ENCODE results near the gene RYR2.
"Not testable (repeated sequence)": the region's sequence is repeated elsewhere in the genome, so short reads cannot be mapped to it uniquely, and the experiment has no call there.

Gene RYR2

GRCh38 chr1:237341391-237341790 lies 299.4 kb downstream of the RYR2 start:
- DNase-seq (ENCODE audit: low read depth in 2 of 2), result no peak

DNA sequence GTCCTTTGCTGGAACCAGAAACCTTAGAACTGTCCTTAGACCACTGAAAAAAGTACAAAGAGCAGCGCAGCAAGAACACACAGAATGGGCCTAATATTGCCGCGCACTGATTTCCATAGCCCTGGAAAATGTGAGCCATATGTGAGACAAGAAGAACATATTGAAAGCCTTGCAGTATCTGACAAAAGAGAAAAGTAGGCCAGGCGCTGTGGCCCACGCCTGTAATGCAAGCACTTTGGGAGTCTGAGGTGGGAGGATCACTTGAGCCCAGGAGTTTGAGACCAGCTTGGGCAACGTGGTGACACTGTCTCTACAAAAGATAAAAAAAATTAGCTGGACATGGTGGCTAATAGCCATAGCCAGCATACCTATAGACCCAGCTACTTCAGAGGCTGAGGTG lies 300.7 kb downstream of the RYR2 start:
- DNase-seq (ENCODE audit: low read depth in 2 of 2), result no peak

- no peak for DNase-seq (ENCODE audit: low read depth in 2 of 2)
Observed at GRCh38 chr1:237352747-237353146, 310.8 kb downstream of the RYR2 start.

- no peak for DNase-seq (ENCODE audit: low read depth in 2 of 2)
Observed at GRCh38 chr1:237353918-237354317, 311.9 kb downstream of the RYR2 start.

- no peak for DNase-seq (ENCODE audit: low read depth in 2 of 2)
Observed at GRCh38 chr1:237355022-237355421, 313.0 kb downstream of the RYR2 start.

DNA sequence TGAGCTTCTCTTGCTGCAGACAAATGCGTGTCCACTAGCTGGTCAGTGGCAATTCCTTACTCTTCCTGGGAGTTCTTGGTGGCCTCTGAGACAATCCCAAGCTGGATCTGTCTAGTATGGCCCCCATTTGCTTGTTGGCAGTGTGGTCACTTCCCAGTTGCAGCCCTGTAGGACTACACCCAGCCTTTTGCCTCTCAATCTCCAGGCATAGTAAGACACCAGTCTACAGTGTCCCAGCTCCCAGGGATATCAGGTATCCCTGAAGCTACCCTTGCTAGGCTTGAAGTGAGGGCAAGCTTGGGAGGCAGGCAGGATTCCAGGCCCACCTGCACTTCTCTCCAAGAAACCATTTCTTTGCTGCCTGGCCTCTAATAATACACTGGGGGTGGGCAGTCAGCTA lies 316.6 kb downstream of the RYR2 start:
- DNase-seq (ENCODE audit: low read depth in 2 of 2), result no peak

GRCh38 chr1:237367758-237368157 lies 325.8 kb downstream of the RYR2 start:
- no peak for DNase-seq (ENCODE audit: low read depth in 2 of 2)

DNA sequence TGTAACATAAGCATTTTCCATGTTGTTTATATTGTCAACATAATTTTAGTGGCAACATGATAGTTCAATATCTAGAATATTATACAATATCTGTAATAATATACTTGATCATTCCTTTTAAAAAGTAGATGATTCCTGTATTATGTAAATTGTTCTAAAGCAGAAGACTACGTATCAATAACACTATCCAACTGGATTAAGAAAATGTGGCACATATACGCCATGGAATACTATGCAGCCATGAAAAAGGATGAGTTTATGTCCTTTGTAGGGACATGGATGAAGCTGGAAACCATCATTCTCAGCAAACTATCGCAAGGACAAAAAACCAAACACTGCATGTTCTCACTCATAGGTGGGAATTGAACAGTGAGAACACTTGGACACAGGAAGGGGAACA lies 329.5 kb downstream of the RYR2 start:
- DNase-seq (ENCODE audit: low read depth in 2 of 2), result not testable (repeated sequence)

DNA sequence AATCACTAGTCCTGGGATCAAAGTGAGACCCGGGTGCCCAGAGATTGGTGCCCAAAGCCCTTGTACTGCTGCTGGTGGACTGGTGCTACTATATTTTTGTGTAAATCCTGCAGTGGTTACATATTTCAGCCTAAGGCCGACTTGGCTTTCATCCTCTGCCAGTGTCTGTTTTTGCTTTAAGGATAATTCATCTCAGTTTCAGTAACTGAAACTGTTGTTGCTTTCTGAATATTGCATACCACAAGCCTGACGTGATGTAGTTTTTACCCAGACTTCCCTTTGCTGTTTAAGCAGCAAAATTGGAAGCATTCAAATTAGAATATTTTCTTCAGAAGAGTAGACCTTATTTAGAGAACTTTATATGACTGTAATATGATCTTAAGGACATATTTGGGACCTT lies 341.8 kb downstream of the RYR2 start:
- no peak for DNase-seq (ENCODE audit: low read depth in 2 of 2)

GRCh38 chr1:237384213-237384612 lies 342.2 kb downstream of the RYR2 start:
- no peak for DNase-seq (ENCODE audit: low read depth in 2 of 2)

- no peak for DNase-seq (ENCODE audit: low read depth in 2 of 2)
Observed at GRCh38 chr1:237386362-237387143, 344.6 kb downstream of the RYR2 start.

- no peak for DNase-seq (ENCODE audit: low read depth in 2 of 2)
Observed at GRCh38 chr1:237387144-237387505, 345.1 kb downstream of the RYR2 start.

DNA sequence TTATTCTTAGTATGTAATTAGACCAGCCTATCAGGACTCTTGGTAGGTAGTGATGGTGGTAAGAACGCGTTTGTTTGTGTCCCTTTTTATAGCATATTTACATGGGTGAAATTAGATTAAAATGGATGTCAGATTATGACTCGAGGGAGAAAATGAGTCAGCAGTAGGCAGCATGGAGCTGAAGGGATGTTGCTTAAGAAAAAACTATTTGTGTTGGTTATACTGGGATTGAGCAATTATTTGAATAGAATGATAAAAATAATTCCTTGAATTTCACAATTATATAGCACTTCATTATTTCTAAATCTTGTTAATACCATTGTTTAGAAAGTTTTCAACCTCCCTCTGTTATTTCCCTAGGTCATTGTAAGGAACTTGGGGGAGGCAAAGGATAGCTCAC lies 348.8 kb downstream of the RYR2 start:
- DNase-seq (ENCODE audit: low read depth in 2 of 2), result no peak

DNA sequence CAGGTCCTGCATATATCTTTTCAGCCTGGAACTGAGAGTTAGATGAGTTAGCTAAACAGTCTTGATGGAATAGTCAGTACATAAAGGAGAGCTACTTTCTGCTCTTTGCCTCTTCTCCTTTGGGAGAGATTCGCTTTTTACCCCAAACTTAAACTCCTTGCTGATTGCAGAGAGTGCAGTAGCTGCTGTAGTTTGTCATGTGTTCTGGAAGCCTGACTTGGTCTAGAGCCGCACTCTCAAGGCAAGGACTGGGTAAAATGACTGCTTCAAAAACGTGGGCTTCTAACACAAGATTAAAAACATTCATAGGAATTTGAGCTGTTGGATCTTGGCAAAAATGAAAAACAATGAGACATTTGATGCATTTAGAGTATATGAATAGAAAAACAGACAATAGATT lies 351.6 kb downstream of the RYR2 start:
- no peak for DNase-seq (ENCODE audit: low read depth in 2 of 2)

- DNase-seq (ENCODE audit: low read depth in 2 of 2), result no peak
Observed at GRCh38 chr1:237394281-237394680, 352.3 kb downstream of the RYR2 start.

- DNase-seq (ENCODE audit: low read depth in 2 of 2), result no peak
Observed at GRCh38 chr1:237396426-237396825, 354.4 kb downstream of the RYR2 start.

DNA sequence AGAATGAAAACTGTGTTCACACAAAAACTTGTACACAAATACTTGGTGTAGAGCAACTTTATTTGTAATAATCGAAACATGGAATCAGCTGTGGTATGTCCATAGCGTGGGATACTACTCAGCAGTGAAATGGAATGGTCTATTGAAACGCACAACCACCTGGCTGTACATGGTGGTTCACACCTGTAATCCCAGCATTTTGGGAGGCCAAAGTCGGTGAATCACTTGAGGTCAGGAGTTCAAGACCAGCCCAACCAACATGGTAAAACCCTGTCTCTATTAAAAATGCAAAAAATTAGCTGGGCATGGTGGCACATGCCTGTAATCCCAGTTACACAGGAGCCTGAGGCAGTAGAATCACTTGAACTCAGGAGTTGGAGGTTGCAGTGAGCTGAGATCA lies 356.8 kb downstream of the RYR2 start:
- no peak for DNase-seq (ENCODE audit: low read depth in 2 of 2)

GRCh38 chr1:237405912-237406311 lies 363.9 kb downstream of the RYR2 start:
- no peak for DNase-seq (ENCODE audit: low read depth in 2 of 2)

DNA sequence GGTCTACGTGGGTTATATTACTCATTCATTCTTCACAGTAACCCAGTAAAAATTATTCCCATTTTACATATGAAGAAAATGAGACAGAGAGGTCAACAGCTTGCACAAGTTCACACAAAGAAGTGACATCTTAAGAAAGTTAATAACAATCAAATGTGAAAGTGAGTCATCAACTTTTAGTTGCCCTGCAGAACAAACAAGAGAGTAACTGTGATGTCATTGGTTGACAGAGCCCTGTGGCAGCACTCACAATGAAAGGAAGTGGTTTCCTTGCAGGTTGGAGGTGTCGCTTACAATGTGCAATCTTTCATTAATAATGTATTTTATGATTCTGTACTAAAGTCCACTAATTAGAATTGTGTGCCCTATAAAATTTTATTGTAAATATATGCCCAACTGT lies 369.6 kb downstream of the RYR2 start:
- DNase-seq (ENCODE audit: low read depth in 2 of 2), result no peak

- DNase-seq (ENCODE audit: low read depth in 2 of 2), result no peak
Observed at GRCh38 chr1:237416924-237417655, 375.1 kb downstream of the RYR2 start.

- DNase-seq (ENCODE audit: low read depth in 2 of 2), result no peak
Observed at GRCh38 chr1:237428809-237429208, 386.8 kb downstream of the RYR2 start.

GRCh38 chr1:237429252-237429651 lies 387.3 kb downstream of the RYR2 start:
- DNase-seq (ENCODE audit: low read depth in 2 of 2), result no peak

DNA sequence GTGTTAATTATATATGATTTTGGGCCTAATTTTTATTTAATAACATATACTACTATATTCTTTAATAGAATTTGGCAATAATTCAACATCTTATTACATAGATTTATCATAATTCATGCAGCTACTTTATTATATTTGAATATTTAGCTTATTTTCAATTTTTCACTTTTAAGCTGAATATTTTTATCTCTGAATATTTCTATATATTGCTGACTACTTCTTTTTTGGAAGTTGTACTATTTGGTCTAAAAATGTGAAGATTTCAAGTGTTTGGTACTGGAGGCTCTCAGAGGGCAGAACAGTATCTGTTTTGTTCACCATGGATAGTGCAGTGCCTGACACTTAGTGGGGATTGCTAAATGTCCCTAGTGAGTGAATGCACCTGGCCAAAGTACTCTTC lies 389.5 kb downstream of the RYR2 start:
- DNase-seq (ENCODE audit: low read depth in 2 of 2), result no peak

- no peak for DNase-seq (ENCODE audit: low read depth in 2 of 2)
Observed at GRCh38 chr1:237440346-237440745, 398.4 kb downstream of the RYR2 start.
